ENCODE results near the gene AKT1. TPM values are rescaled to one million over a fixed set of nuclear protein-coding genes. Genes with fewer than 3 reads are reported as not detected.

AKT1 gene
- total and polyA plus RNA-seq, 2 of the 13 experiments (the other 11 are each of a cell fraction or from before 2014, with no cell fraction given) = 96.2 to 116 TPM

DNA sequence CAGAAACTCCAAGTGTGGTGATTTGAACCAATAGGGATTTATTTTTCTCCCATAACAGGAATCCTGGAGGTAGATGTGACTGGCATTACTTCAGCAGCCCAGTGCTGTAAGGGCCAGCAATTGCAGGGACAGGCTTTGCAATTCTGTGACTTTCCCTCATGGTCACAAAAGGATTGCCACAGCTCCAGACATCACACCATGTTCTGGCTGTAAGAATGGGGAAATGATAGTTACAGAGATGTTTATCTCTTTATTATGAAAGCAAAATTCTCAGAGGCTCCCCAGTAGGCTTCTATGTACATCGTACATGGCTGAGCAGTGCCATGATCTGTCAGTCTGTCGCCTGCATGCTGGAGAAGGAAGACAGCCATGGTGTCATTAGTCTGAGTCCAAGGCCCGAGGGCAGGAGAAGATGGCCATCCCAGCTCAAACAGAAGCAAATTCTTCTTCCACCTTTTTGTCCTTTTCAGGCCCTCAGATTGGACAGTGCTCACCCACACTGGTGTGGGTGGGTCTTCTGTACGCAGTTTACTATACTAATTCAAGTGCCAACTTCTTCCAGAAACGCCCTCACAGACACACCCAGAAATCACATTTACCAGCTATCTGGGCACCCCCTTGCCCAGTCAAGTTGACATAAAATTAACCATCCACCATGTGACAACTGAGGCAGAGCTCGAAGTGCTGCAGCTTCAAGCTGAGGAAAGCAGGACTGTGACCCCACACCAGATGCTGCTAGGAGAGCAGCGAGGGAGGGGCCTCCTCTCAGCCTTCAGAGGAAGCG lies 22.6 kb upstream of the AKT1 start:
- CTCF ChIA-PET (ENCODE audit: low intra/inter-chr PET ratio, low total read pairs) = no interaction called here
- no peaks in the 10 kb centered on the region for H3K27me3 ChIP-seq (ENCODE audit: control insufficient read depth in 1 of 2, insufficient read depth in 2 of 2, low read length in 2 of 2)
- H2AFZ ChIP-seq (ENCODE audit: low read length) = no peak overlapping the region
- intact Hi-C loops (cut with micrococcal nuclease; ENCODE audit: unreplicated experiment) = no loop called here
- DNase-seq (ENCODE audit: low spot score) (no peak), FAIRE-seq (no peak), ATAC-seq (no peak)
- in situ Hi-C loops (cut with HindIII; ENCODE audit: extremely low pct_ligation_motif_present, low pct_unique_long_range_greater_than_20kb) = no loop called here
- no peak overlapping the region for H3K9ac ChIP-seq (ENCODE audit: insufficient read depth, low read depth, low read length)
- no peak overlapping the region for H3K27ac ChIP-seq (ENCODE audit: extremely low read length, insufficient read depth, low read length)
- no peaks in the 10 kb centered on the region for H3K9me3 ChIP-seq (ENCODE audit: low read length)
- POLR2A ChIA-PET = interaction anchor here (1.0 to 1.2 kb wide), 2 partner anchors 18 to 51 kb away, joined by 3 read pairs; no protein-coding TSS in a partner anchor
- WGBS (ENCODE audit: low lambda C conversion rate) = 91% methylated on average over 8 of the region's 8 CpGs
- no TSS peak for BruUV-seq (replicated peaks)
- peaks cover 58% of the 10 kb centered on the region for H3K4me1 ChIP-seq (ENCODE audit: insufficient read depth, low read length)
- H3K79me2 ChIP-seq (ENCODE audit: insufficient read depth, low read length) = peaks cover 6% of the 10 kb centered on the region
- no peak overlapping the region for H3K4me3 ChIP-seq (replicated peaks in 1 of 3; ENCODE audit: insufficient read depth in 1 of 3, low read depth in 2 of 3, low read length in 3 of 3)
- H3K4me2 ChIP-seq (ENCODE audit: low read depth, low read length) = no peak overlapping the region
- no peaks in the 10 kb centered on the region for H4K20me1 ChIP-seq (ENCODE audit: insufficient read depth, low read length)
- TF ChIP-seq ZNF337 (CRISPR knock-in tag; IDR thresholded peaks at IDR 0.05; ENCODE audit: borderline replicate concordance, low read depth) = no peak
- TF ChIP-seq ZNF670 (CRISPR knock-in tag; IDR thresholded peaks at IDR 0.05; ENCODE audit: borderline replicate concordance) = no peak
- TF ChIP-seq ZSCAN21 (CRISPR knock-in tag; IDR thresholded peaks at IDR 0.05; ENCODE audit: borderline replicate concordance) = no peak
- H3K36me3 ChIP-seq (replicated peaks in 1 of 2; ENCODE audit: control insufficient read depth in 1 of 2, insufficient read depth in 2 of 2, low read length in 2 of 2) = no peaks in the 10 kb centered on the region; a peak in 1 of 5 replicates

DNA sequence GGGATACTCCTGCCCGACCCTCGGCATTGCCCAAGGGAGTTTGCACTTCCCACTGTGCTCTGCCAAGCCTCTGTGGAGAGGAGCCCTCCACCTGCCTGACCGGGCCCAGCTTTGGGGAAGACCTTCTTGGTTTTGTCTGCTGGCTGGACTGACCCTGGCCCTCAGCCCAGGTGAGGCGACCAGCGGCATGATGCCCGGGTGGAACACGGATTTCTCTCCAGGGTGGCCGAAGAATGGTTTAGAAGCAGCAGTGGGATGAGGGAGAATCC lies 21.0 kb upstream of the AKT1 start:
- Histone ChIP-seq H4K20me1 (ENCODE audit: insufficient read depth, low read length) (no peaks in the 10 kb centered on the region), H3K9ac (ENCODE audit: insufficient read depth, low read depth, low read length) (peak overlapping the region; percentile 87), H3K36me3 (replicated peaks in 1 of 2; ENCODE audit: control insufficient read depth in 1 of 2, insufficient read depth in 2 of 2, low read length in 2 of 2) (no peaks in the 10 kb centered on the region; a peak in 1 of 5 replicates), H3K4me1 (ENCODE audit: insufficient read depth, low read length) (peaks cover 48% of the 10 kb centered on the region), H3K4me3 (replicated peaks in 1 of 3; ENCODE audit: insufficient read depth in 1 of 3, low read depth in 2 of 3, low read length in 3 of 3) (peak overlapping the region; percentile 57 to 80 (median 79)), H2AFZ (ENCODE audit: low read length) (no peak overlapping the region), H3K27me3 (ENCODE audit: control insufficient read depth in 1 of 2, insufficient read depth in 2 of 2, low read length in 2 of 2) (no peaks in the 10 kb centered on the region), H3K9me3 (ENCODE audit: low read length) (no peaks in the 10 kb centered on the region), H3K79me2 (ENCODE audit: insufficient read depth, low read length) (peaks cover 6% of the 10 kb centered on the region), H3K27ac (ENCODE audit: extremely low read length, insufficient read depth, low read length) (peak overlapping the region; percentile 86), H3K4me2 (ENCODE audit: low read depth, low read length) (peak overlapping the region; percentile 84)
- no peak for DNase-seq (ENCODE audit: low spot score)
- intact Hi-C loops (cut with micrococcal nuclease; ENCODE audit: unreplicated experiment) (no loop called here), in situ Hi-C loops (cut with HindIII; ENCODE audit: extremely low pct_ligation_motif_present, low pct_unique_long_range_greater_than_20kb) (no loop called here)
- FAIRE-seq = no peak
- ATAC-seq = peak; percentile 1; the same call in 1 of the 3 replicates
- CTCF ChIA-PET (ENCODE audit: low intra/inter-chr PET ratio, low total read pairs) = no interaction called here
- WGBS (ENCODE audit: low lambda C conversion rate) = 0% methylated on average over 7 of the region's 8 CpGs
- POLR2A ChIA-PET = no interaction called here
- no TSS peak for BruUV-seq (replicated peaks)
- no peak for TF ChIP-seq ZNF34 (CRISPR knock-in tag; IDR thresholded peaks at IDR 0.05; ENCODE audit: borderline replicate concordance)
- TF ChIP-seq XRCC5 (optimal IDR thresholded peaks at IDR 0.05; ENCODE audit: low read length) = no peak
- TF ChIP-seq, protein P1, sequence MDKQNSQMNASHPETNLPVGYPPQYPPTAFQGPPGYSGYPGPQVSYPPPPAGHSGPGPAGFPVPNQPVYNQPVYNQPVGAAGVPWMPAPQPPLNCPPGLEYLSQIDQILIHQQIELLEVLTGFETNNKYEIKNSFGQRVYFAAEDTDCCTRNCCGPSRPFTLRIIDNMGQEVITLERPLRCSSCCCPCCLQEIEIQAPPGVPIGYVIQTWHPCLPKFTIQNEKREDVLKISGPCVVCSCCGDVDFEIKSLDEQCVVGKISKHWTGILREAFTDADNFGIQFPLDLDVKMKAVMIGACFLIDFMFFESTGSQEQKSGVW (CRISPR knock-in tag; IDR thresholded peaks at IDR 0.05; ENCODE audit: borderline replicate concordance) = no peak
- no peak for TF ChIP-seq ZNF775 (CRISPR knock-in tag; IDR thresholded peaks at IDR 0.05; ENCODE audit: borderline replicate concordance)
- no peak for TF ChIP-seq ZFP36 (IDR thresholded peaks at IDR 0.05; ENCODE audit: borderline replicate concordance, low read depth, low read length, partially characterized antibody)
- no peak for TF ChIP-seq ZNF841 (CRISPR knock-in tag; IDR thresholded peaks at IDR 0.05; ENCODE audit: borderline replicate concordance)
- TF ChIP-seq ZNF672 (CRISPR knock-in tag; IDR thresholded peaks at IDR 0.05) = no peak
- no peak for TF ChIP-seq ZKSCAN1 (IDR thresholded peaks at IDR 0.05; ENCODE audit: low read length)
- TF ChIP-seq, protein P2, sequence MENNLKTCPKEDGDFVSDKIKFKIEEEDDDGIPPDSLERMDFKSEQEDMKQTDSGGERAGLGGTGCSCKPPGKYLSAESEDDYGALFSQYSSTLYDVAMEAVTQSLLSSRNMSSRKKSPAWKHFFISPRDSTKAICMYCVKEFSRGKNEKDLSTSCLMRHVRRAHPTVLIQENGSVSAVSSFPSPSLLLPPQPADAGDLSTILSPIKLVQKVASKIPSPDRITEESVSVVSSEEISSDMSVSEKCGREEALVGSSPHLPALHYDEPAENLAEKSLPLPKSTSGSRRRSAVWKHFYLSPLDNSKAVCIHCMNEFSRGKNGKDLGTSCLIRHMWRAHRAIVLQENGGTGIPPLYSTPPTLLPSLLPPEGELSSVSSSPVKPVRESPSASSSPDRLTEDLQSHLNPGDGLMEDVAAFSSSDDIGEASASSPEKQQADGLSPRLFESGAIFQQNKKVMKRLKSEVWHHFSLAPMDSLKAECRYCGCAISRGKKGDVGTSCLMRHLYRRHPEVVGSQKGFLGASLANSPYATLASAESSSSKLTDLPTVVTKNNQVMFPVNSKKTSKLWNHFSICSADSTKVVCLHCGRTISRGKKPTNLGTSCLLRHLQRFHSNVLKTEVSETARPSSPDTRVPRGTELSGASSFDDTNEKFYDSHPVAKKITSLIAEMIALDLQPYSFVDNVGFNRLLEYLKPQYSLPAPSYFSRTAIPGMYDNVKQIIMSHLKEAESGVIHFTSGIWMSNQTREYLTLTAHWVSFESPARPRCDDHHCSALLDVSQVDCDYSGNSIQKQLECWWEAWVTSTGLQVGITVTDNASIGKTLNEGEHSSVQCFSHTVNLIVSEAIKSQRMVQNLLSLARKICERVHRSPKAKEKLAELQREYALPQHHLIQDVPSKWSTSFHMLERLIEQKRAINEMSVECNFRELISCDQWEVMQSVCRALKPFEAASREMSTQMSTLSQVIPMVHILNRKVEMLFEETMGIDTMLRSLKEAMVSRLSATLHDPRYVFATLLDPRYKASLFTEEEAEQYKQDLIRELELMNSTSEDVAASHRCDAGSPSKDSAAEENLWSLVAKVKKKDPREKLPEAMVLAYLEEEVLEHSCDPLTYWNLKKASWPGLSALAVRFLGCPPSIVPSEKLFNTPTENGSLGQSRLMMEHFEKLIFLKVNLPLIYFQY (CRISPR knock-in tag; IDR thresholded peaks at IDR 0.05; ENCODE audit: borderline replicate concordance) = no peak
- TF ChIP-seq MYC (CRISPR knock-in tag; IDR thresholded peaks at IDR 0.05; ENCODE audit: borderline replicate concordance) = no peak
- no peak for TF ChIP-seq ZNF616 (CRISPR knock-in tag; IDR thresholded peaks at IDR 0.05; ENCODE audit: low read depth)
